SK-N-SH (cell line): ENCODE results near the gene RANBP10. TPM values are rescaled to one million over a fixed set of nuclear protein-coding genes. Genes with fewer than 3 reads are reported as not detected.

Experiments used
- CTCF ChIA-PET: fragments of 300-600, 350-600 bp; formaldehyde crosslinking; extraction: SDS; loops from one replicate; lab custom pipeline; 2021; lab: Yijun Ruan, JAX
- POLR2A ChIA-PET: fragments of 350-600 bp; sonication (Branson Sonifier 250); formaldehyde crosslinking; extraction: SDS; loops from one replicate; lab custom pipeline; 2020; ENCODE audit warnings: antibody characterized with exemption, inconsistent platforms; lab: Yijun Ruan, JAX
- DNase-seq: peaks from one replicate; pipeline ENCODE4 v3.0.0; 2012
- H2AFZ ChIP-seq: fragments of 200-600 bp; sonication (generic); 2 replicates; pipeline ENCODE4 v1.8.1; 2016; ENCODE audit warnings: antibody characterized with exemption, mild to moderate bottlenecking, low read depth
- H3F3A ChIP-seq: fragments of 200-600 bp; sonication (generic); replicated peaks from 2 replicates; pipeline ENCODE3; 2016; ENCODE audit warnings: antibody characterized with exemption, mild to moderate bottlenecking; ENCODE audit not compliant: insufficient read depth
- H3K27ac ChIP-seq, 2 experiments: fragments of 200-500 bp in 1 of 2; fragments of 200-600 bp in 1 of 2; sonication (Bioruptor generic) in 1 of 2; sonication (generic), shearing (Covaris generic) in 1 of 2; 2 replicates each; pipeline versions ENCODE4 v1.5.1 to v1.6.1; 2014 to 2016; ENCODE audit warnings: low read depth in 2 of 2, inconsistent platforms in 1 of 2, low read length in 1 of 2, mild to moderate bottlenecking in 1 of 2, mixed read lengths in 1 of 2
- H3K27me3 ChIP-seq: fragments of 200-600 bp; sonication (generic), shearing (Covaris generic); 2 replicates; pipeline ENCODE4 v1.6.1; 2016; ENCODE audit warnings: mixed run types; ENCODE audit not compliant: insufficient read depth
- H3K36me3 ChIP-seq, 2 experiments: fragments of 200-500 bp in 1 of 2; fragments of 200-600 bp in 1 of 2; sonication (Bioruptor generic) in 1 of 2; sonication (generic) in 1 of 2; replicated peaks in 1 of 2; 2 replicates each; pipeline versions ENCODE3 to v1.5.1; 2014 to 2016; ENCODE audit warnings: low read length in 1 of 2, mild to moderate bottlenecking in 1 of 2; ENCODE audit not compliant: insufficient read depth in 2 of 2, control insufficient read depth in 1 of 2
- H3K4me1 ChIP-seq, 2 experiments: fragments of 200-500 bp in 1 of 2; fragments of 200-600 bp in 1 of 2; sonication (Bioruptor generic) in 1 of 2; sonication (generic), shearing (Covaris generic) in 1 of 2; 2 replicates each; pipeline versions ENCODE4 v1.5.1 to v1.6.1; 2014 to 2016; ENCODE audit warnings: low read depth in 1 of 2, low read length in 1 of 2, mixed run types in 1 of 2; ENCODE audit not compliant: insufficient read depth in 2 of 2, control insufficient read depth in 1 of 2
- H3K4me2 ChIP-seq: fragments of 200-600 bp; sonication (generic), shearing (Covaris generic); 2 replicates; pipeline ENCODE4 v1.6.1; 2017; ENCODE audit warnings: mixed run types
- H3K4me3 ChIP-seq, 2 experiments: fragments of 200-500 bp in 1 of 2; fragments of 200-600 bp in 1 of 2; sonication (Bioruptor generic) in 1 of 2; sonication (generic), shearing (Covaris generic) in 1 of 2; 2 replicates each; pipeline versions ENCODE4 v1.5.1 to v1.8.1; 2014 to 2016; ENCODE audit warnings: low read depth in 2 of 2, inconsistent platforms in 1 of 2, low read length in 1 of 2, mild to moderate bottlenecking in 1 of 2, mixed read lengths in 1 of 2, moderate library complexity in 1 of 2
- H3K79me2 ChIP-seq: fragments of 200-600 bp; sonication (generic); 2 replicates; pipeline ENCODE4 v1.8.1; 2017; ENCODE audit warnings: mild to moderate bottlenecking; ENCODE audit not compliant: insufficient read depth
- H3K9ac ChIP-seq: fragments of 200-600 bp; sonication (generic); 2 replicates; pipeline ENCODE4 v1.6.1; 2017; ENCODE audit warnings: mixed run types
- H3K9me2 ChIP-seq: fragments of 200-600 bp; sonication (generic); 2 replicates; pipeline ENCODE4 v1.6.1; 2017; ENCODE audit warnings: mixed run types
- H3K9me3 ChIP-seq: fragments of 200-600 bp; sonication (generic); 2 replicates; pipeline ENCODE4 v1.6.1; 2017; ENCODE audit warnings: mixed run types, mild to moderate bottlenecking, moderate library complexity
- H4K20me1 ChIP-seq: fragments of 200-600 bp; sonication (generic); 2 replicates; pipeline ENCODE4 v1.6.1; 2017; ENCODE audit warnings: mild to moderate bottlenecking, mixed run types; ENCODE audit not compliant: insufficient read depth
- CHD2 ChIP-seq: fragments of 150-350 bp; IDR thresholded peaks from 2 replicates; pipeline ENCODE4 v1.6.1; 2018; ENCODE audit warnings: low read length; ENCODE audit not compliant: partially characterized antibody
- ELF1 ChIP-seq: IDR thresholded peaks from 2 replicates; pipeline ENCODE4 v1.4.0; 2012
- EP300 ChIP-seq, 2 experiments: IDR thresholded peaks; 2 replicates each; pipeline versions ENCODE4 v1.4.0 to v1.6.1; 2012; ENCODE audit warnings: borderline replicate concordance in 1 of 2, low read depth in 1 of 2, low read length in 1 of 2
- FOXJ3 ChIP-seq: sonication (generic); formaldehyde crosslinking; IDR thresholded peaks from 2 replicates; pipeline ENCODE4 v1.5.1; 2020; ENCODE audit warnings: mild to moderate bottlenecking, missing genetic modification reagents
- GABPA ChIP-seq: IDR thresholded peaks from 2 replicates; pipeline ENCODE4 v1.4.0; 2012; ENCODE audit warnings: low read depth, mild to moderate bottlenecking
- MXI1 ChIP-seq: IDR thresholded peaks from 2 replicates; pipeline ENCODE4 v1.6.1; 2012; ENCODE audit warnings: mild to moderate bottlenecking, low read depth, low read length, improper control_type of control experiment
- NFIC ChIP-seq: IDR thresholded peaks from 2 replicates; pipeline ENCODE4 v1.4.0; 2012; ENCODE audit warnings: borderline replicate concordance
- POLR2AphosphoS5 ChIP-seq: IDR thresholded peaks from 2 replicates; pipeline ENCODE4 v1.6.1; 2012; ENCODE audit warnings: low read depth, low read length
- REST ChIP-seq: IDR thresholded peaks from 2 replicates; pipeline ENCODE4 v1.6.1; 2012; ENCODE audit warnings: mild to moderate bottlenecking, low read depth, low read length, moderate library complexity
- SIN3A ChIP-seq: IDR thresholded peaks from 2 replicates; pipeline ENCODE4 v1.6.1; 2012; ENCODE audit warnings: low read depth, mild to moderate bottlenecking, low read length, moderate library complexity, borderline replicate concordance
- TAF1 ChIP-seq: IDR thresholded peaks from 2 replicates; pipeline ENCODE4 v1.6.1; 2012; ENCODE audit warnings: low read depth, mild to moderate bottlenecking, low read length, moderate library complexity, borderline replicate concordance
- USF1 ChIP-seq: IDR thresholded peaks from 2 replicates; pipeline ENCODE4 v1.4.0; 2012; ENCODE audit warnings: low read depth, borderline replicate concordance
- YY1 ChIP-seq: IDR thresholded peaks from 2 replicates; pipeline ENCODE4 v1.4.0; 2012; ENCODE audit warnings: low read depth, mild to moderate bottlenecking
- WGBS: methylation state at CpG from one replicate; pipeline ENCODE4 v1.1.6; 2017; ENCODE audit warnings: low lambda C conversion rate; 5-methylcytosine and 5-hydroxymethylcytosine counted together
- polyA plus RNA-seq, 3 experiments: library from polyadenylated mRNA; depleted of rRNA; stranded (reverse); fragments of >200 nt; gene quantifications; 2 replicates each; pipeline ENCODE4 v1.2.3, GENCODE V29; 2012

The RANBP10 gene
- 11.9 and 12.1 TPM in 2 replicates for polyA plus RNA-seq (2012; rRNA removed)
- polyA plus RNA-seq (2012; cell fraction: cytosol; rRNA removed): 4.9 and 6.4 TPM in 2 replicates
- polyA plus RNA-seq (2012; cell fraction: nucleus; rRNA removed): 35.5 and 38.5 TPM in 2 replicates

GRCh38 chr16:67806428-67807147 lies at the start of gene RANBP10, which contains the start of gene TSNAXIP1:
Gene RANBP10, minus strand, starts transcription at chr16:67806560. Its CDS starts 24 bp downstream, at chr16:67806536.
Gene TSNAXIP1, plus strand, starts transcription at chr16:67806889. Its CDS starts 261 bp downstream, at chr16:67807150.
- TF ChIP-seq SIN3A: peak; percentile 87; the same call in 1 of the 2 replicates
- TF ChIP-seq CHD2: peak; percentile 90
- TF ChIP-seq GABPA: peak; percentile 71
- peak; percentile 73; the same call in 1 of the 2 replicates for TF ChIP-seq ELF1
- peak; percentile 80 for TF ChIP-seq REST
- peak; percentile 89 for TF ChIP-seq POLR2AphosphoS5
- TF ChIP-seq YY1: peak; percentile 95
- no peak for TF ChIP-seq NFIC
- peak; percentile 100 for TF ChIP-seq TAF1
- 0 out of 4 replicates have a peak, but pooled peaks of 1 of the 2 experiments have one; percentile 2 for TF ChIP-seq EP300 (IDR thresholded peaks at IDR 0.05; ENCODE audit: borderline replicate concordance in 1 of 2, low read depth in 1 of 2, low read length in 1 of 2)
- TF ChIP-seq USF1: no peak
- TF ChIP-seq FOXJ3 (CRISPR knock-in tag): no peak
- peak; percentile 93 for TF ChIP-seq MXI1
- TF ChIP-seq, all 33 proteins: peak for 10
- ChIA-PET CTCF (interaction anchor here (0.7 to 2.6 kb wide), 12 partner anchors 10 to 313 kb away, joined by 3 to 40 read pairs (median 4); partner anchors contain the start of gene RIPOR1), POLR2A (interaction anchor here (0.5 to 1.4 kb wide), 12 partner anchors 9 to 1535 kb away, joined by 3 to 6 read pairs (median 4); partner anchors contain the start of genes ACD and NUTF2)
- Histone ChIP-seq H3K4me2 (peak within 1 kb of the TSS; percentile 95), H3K4me3 (peak within 1 kb of the TSS; percentile 78 to 83), H3K4me1 (peaks cover 0 to 11% of the 10 kb centered on the region in 2 experiments; a peak in 1 of 4 replicates), H3K27me3 (no peaks in the 10 kb centered on the region), H3K9me2 (no peaks in the 10 kb centered on the region), H3K79me2 (peaks cover 43% of the 10 kb centered on the region), H2AFZ (peak within 1 kb of the TSS; percentile 96), H3K9ac (peak within 1 kb of the TSS; percentile 86), H3K27ac (peak within 1 kb of the TSS; percentile 76 to 81), H3K36me3 (peaks cover 8% of the 10 kb centered on the region in 2 experiments), H3F3A (no peaks in the 10 kb centered on the region), H3K9me3 (no peaks in the 10 kb centered on the region), H4K20me1 (no peaks in the 10 kb centered on the region; the same call in 1 of the 2 replicates)
- WGBS: 0% methylated on average over 12 of the region's 54 CpGs
- peak; percentile 97 for DNase-seq
